ENCODE measurements around the gene IDE. TPM values are rescaled to one million over a fixed set of nuclear protein-coding genes. Genes with fewer than 3 reads are reported as not detected.

IDE gene
- total RNA-seq, 1 donor from 2014 or later: 44.6 TPM

GRCh38 chr10:92547676-92548075, 26.2 kb downstream of the IDE start:
- Mint-ChIP-seq H3K36me3 (ENCODE audit: low read depth) (peaks cover 9% of the 10 kb centered on the region), H3K27ac (ENCODE audit: unreplicated experiment) (no peak overlapping the region), H3K9me3 (ENCODE audit: low read depth) (no peaks in the 10 kb centered on the region), H3K27me3 (ENCODE audit: low read depth) (no peaks in the 10 kb centered on the region), H3K4me3 (ENCODE audit: unreplicated experiment) (no peak overlapping the region), H3K4me1 (ENCODE audit: low read depth) (peaks cover 8% of the 10 kb centered on the region)
- DNase-seq (ENCODE audit: low spot score): no peak
- TF ChIP-seq CTCF (IDR thresholded peaks at IDR 0.05): no peak

GRCh38 chr10:92545556-92545955, 28.3 kb downstream of the IDE start:
- peaks cover 8% of the 10 kb centered on the region for H3K4me1 Mint-ChIP-seq (ENCODE audit: low read depth)
- no peaks in the 10 kb centered on the region for H3K9me3 Mint-ChIP-seq (ENCODE audit: low read depth)
- DNase-seq (ENCODE audit: low spot score): no peak
- no peak overlapping the region for H3K4me3 Mint-ChIP-seq (ENCODE audit: unreplicated experiment)
- no peak for TF ChIP-seq CTCF (IDR thresholded peaks at IDR 0.05)
- no peak overlapping the region for H3K27ac Mint-ChIP-seq (ENCODE audit: unreplicated experiment)
- no peaks in the 10 kb centered on the region for H3K27me3 Mint-ChIP-seq (ENCODE audit: low read depth)
- H3K36me3 Mint-ChIP-seq (ENCODE audit: low read depth): peaks cover 2% of the 10 kb centered on the region

GRCh38 chr10:92544296-92544695, 29.6 kb downstream of the IDE start:
- peak overlapping the region; percentile 68 for H3K27ac Mint-ChIP-seq (ENCODE audit: unreplicated experiment)
- DNase-seq (ENCODE audit: low spot score): no peak
- H3K4me3 Mint-ChIP-seq (ENCODE audit: unreplicated experiment): no peak overlapping the region
- H3K36me3 Mint-ChIP-seq (ENCODE audit: low read depth): peaks cover 1% of the 10 kb centered on the region
- TF ChIP-seq CTCF (IDR thresholded peaks at IDR 0.05): no peak
- peaks cover 8% of the 10 kb centered on the region for H3K4me1 Mint-ChIP-seq (ENCODE audit: low read depth)
- no peaks in the 10 kb centered on the region for H3K27me3 Mint-ChIP-seq (ENCODE audit: low read depth)
- no peaks in the 10 kb centered on the region for H3K9me3 Mint-ChIP-seq (ENCODE audit: low read depth)

- no peak for DNase-seq (ENCODE audit: low spot score)
- Mint-ChIP-seq H3K9me3 (ENCODE audit: low read depth) (no peaks in the 10 kb centered on the region), H3K4me1 (ENCODE audit: low read depth) (peaks cover 20% of the 10 kb centered on the region), H3K4me3 (ENCODE audit: unreplicated experiment) (no peak overlapping the region), H3K36me3 (ENCODE audit: low read depth) (no peaks in the 10 kb centered on the region), H3K27me3 (ENCODE audit: low read depth) (no peaks in the 10 kb centered on the region), H3K27ac (ENCODE audit: unreplicated experiment) (no peak overlapping the region)
- no peak for TF ChIP-seq CTCF (IDR thresholded peaks at IDR 0.05)
These were observed 31.4 kb downstream of the IDE start for GRCh38 chr10:92542458-92542857.

GRCh38 chr10:92541583-92541982, 32.3 kb downstream of the IDE start:
- Mint-ChIP-seq H3K36me3 (ENCODE audit: low read depth) (no peaks in the 10 kb centered on the region), H3K4me1 (ENCODE audit: low read depth) (peaks cover 20% of the 10 kb centered on the region), H3K27me3 (ENCODE audit: low read depth) (no peaks in the 10 kb centered on the region), H3K27ac (ENCODE audit: unreplicated experiment) (no peak overlapping the region), H3K4me3 (ENCODE audit: unreplicated experiment) (no peak overlapping the region), H3K9me3 (ENCODE audit: low read depth) (no peaks in the 10 kb centered on the region)
- no peak for DNase-seq (ENCODE audit: low spot score)
- no peak for TF ChIP-seq CTCF (IDR thresholded peaks at IDR 0.05)
